Right lung (tissue), 5 donors: ENCODE data around the gene ZSCAN5B. TPM values are rescaled to one million over a fixed set of nuclear protein-coding genes. Genes with fewer than 3 reads are reported as not detected.

Experiments used
- DNase-seq, 2 donors: peaks; one replicate each; pipeline ENCODE4 v3.0.0-alpha.2; 2013
- polyA plus RNA-seq, 5 donors: library from polyadenylated mRNA; unstranded; fragments of 120-200 nt; gene quantifications; one replicate each; pipeline versions ENCODE4 v1.2.1 to v1.2.3, GENCODE V29; 2013; ENCODE audit warnings: inconsistent platforms in 1 of 5, low replicate concordance in 1 of 5; ENCODE audit not compliant: insufficient read length in 5 of 5, insufficient read depth in 1 of 5

ZSCAN5B gene
- polyA plus RNA-seq, 5 donors = 0.09 to 0.13 TPM; not detected in 3

- DNase-seq = no peak
These were observed 50.7 kb downstream of the ZSCAN5B start for GRCh38 chr19:56146904-56147303.

- no peak for DNase-seq
These were observed 51.9 kb downstream of the ZSCAN5B start for GRCh38 chr19:56145698-56146097.

DNA sequence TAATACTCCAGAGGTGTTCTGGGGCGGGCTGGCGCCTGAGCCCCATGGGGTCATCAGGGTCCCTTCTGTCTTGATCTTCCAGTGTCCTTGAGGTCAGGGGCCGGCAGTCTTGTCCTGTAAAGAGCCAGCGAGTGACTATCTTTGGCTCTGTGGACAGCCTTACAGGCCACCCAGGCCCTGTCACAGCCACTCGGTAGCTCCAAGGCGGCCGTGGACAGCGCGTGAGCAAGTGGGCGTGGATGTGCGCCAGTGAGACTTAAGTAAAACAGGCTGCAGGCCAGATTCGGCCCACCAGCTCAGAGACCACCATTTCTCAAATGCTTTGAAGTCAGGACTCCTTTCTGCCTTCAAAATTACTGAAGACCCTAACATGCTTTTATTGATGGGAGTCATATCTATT is 52.8 kb downstream of the ZSCAN5B start:
- no peak for DNase-seq

GRCh38 chr19:56144376-56144775 is 53.2 kb downstream of the ZSCAN5B start:
- DNase-seq = no peak

- no peak for DNase-seq
These were observed 54.6 kb downstream of the ZSCAN5B start for GRCh38 chr19:56142897-56143434.

GRCh38 chr19:56142087-56142787 is 55.3 kb downstream of the ZSCAN5B start:
- DNase-seq = peak; percentile 68 to 72

DNA sequence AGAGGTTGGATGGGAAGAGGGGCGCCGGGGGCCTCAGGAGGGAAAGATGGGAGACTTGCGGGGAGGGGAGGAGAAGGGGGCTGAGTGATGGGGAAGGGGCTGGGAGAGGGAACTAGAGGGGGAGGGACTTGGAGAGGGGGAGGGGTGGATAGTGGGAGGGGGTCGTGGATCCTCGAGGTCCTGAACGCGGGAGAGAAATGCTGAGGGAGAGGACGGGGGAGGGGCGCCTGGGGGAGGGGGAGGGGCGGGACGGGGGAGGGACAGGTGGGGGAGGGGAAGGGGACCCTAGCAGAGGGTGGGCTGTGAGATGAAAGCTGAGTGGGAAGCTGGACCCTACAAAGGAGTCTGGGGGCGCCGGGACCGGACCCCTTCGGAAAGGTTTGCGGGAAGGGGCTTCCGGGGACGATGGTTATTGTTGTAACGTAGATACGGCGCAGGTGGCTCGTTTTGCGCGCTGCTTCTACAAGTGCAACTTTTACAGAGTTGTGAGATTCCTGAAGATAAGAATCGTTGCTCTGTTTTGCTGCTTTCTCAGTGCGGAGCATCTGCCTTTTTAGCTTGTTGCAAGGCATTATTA is 56.1 kb downstream of the ZSCAN5B start:
- no peak for DNase-seq

- DNase-seq = peak; percentile 99 to 100
These were observed 56.8 kb downstream of the ZSCAN5B start, which contains the start of gene ZNF444 for GRCh38 chr19:56140583-56141416. TSS of gene ZNF444 (plus strand) at chr19:56141287. CDS start at chr19:56146912, 5,625 bp downstream.

- DNase-seq = no peak
These were observed 57.6 kb downstream of the ZSCAN5B start for GRCh38 chr19:56139847-56140582.

Other genes starting within 250 kb of the ZSCAN5B start
- gene NLRP8, start 250.0 kb downstream of the ZSCAN5B start, polyA plus RNA-seq = not detected
- gene NLRP5, start 211.0 kb downstream of the ZSCAN5B start, polyA plus RNA-seq = not detected
- gene ZNF787, start 76.5 kb downstream of the ZSCAN5B start, polyA plus RNA-seq = 10 to 100 TPM; 11.0 to 31.7 (median 16.1) TPM
- 10 to 100 TPM; 30.5 to 62.6 (median 51.1) TPM for gene ZNF444, start 56.5 kb downstream of the ZSCAN5B start, polyA plus RNA-seq
- not detected for gene GALP, start 21.8 kb downstream of the ZSCAN5B start, polyA plus RNA-seq
- gene ZSCAN5C, start 4.5 kb upstream of the ZSCAN5B start, polyA plus RNA-seq = not detected
- 1 to 10 TPM; 1.9 to 4.4 (median 3.5) TPM for gene EDDM13, start 75.0 kb upstream of the ZSCAN5B start, polyA plus RNA-seq
- gene ZSCAN5A, start 117.1 kb upstream of the ZSCAN5B start, polyA plus RNA-seq = 10 to 100 TPM; 13.6 to 16.6 (median 15.2) TPM
- 10 to 100 TPM in 3 of 5 donors, 1 to 10 TPM in 2; 6.7 to 12.2 (median 10.2) TPM for gene ZNF582, start 195.8 kb upstream of the ZSCAN5B start, polyA plus RNA-seq
- 10 to 100 TPM in 2 of 5 donors, 1 to 10 TPM in 3; 9.1 to 16.3 (median 9.9) TPM for gene ZNF583, start 206.5 kb upstream of the ZSCAN5B start, polyA plus RNA-seq